HG02870 (cell line): ENCODE data around the gene FRMD3.
"Not testable (repeated sequence)": the region's sequence is repeated elsewhere in the genome, so short reads cannot be mapped to it uniquely, and the experiment has no call there.

Source experiments
- ATAC-seq: cut with Tn5 transposase; IDR thresholded peaks from one replicate; pipeline ENCODE4 v1.9.1; 2021; ENCODE audit warnings: mild to moderate bottlenecking, moderate library complexity; ENCODE audit not compliant: unreplicated experiment

Gene FRMD3

GRCh38 chr9:83396813-83397212 is 141.4 kb downstream of the FRMD3 start:
- ATAC-seq, result no peak

GRCh38 chr9:83396342-83396741 is 141.9 kb downstream of the FRMD3 start:
- no peak for ATAC-seq

- no peak for ATAC-seq
Observed at GRCh38 chr9:83392228-83392627, 146.0 kb downstream of the FRMD3 start.

- no peak for ATAC-seq
Observed at GRCh38 chr9:83388346-83388745, 149.9 kb downstream of the FRMD3 start.

GRCh38 chr9:83387401-83388185 is 150.6 kb downstream of the FRMD3 start:
- no peak for ATAC-seq

- no peak for ATAC-seq
Observed at GRCh38 chr9:83385317-83385716, 152.9 kb downstream of the FRMD3 start.

- no peak for ATAC-seq
Observed at GRCh38 chr9:83384214-83384613, 154.0 kb downstream of the FRMD3 start.

GRCh38 chr9:83383034-83383433 is 155.2 kb downstream of the FRMD3 start:
- ATAC-seq, result no peak

GRCh38 chr9:83382421-83382820 is 155.8 kb downstream of the FRMD3 start:
- ATAC-seq, result no peak

GRCh38 chr9:83379045-83379444 is 159.2 kb downstream of the FRMD3 start:
- no peak for ATAC-seq

GRCh38 chr9:83372957-83373356 is 165.2 kb downstream of the FRMD3 start:
- no peak for ATAC-seq

- no peak for ATAC-seq
Observed at GRCh38 chr9:83367326-83367725, 170.9 kb downstream of the FRMD3 start.

GRCh38 chr9:83362341-83362995 is 175.7 kb downstream of the FRMD3 start:
- no peak for ATAC-seq

- ATAC-seq, result no peak
Observed at GRCh38 chr9:83359039-83359438, 179.2 kb downstream of the FRMD3 start.

GRCh38 chr9:83358493-83358892 is 179.7 kb downstream of the FRMD3 start:
- ATAC-seq, result not testable (repeated sequence)

- ATAC-seq, result no peak
Observed at GRCh38 chr9:83355729-83356151, 182.5 kb downstream of the FRMD3 start.

- no peak for ATAC-seq
Observed at GRCh38 chr9:83355024-83355444, 183.2 kb downstream of the FRMD3 start.

GRCh38 chr9:83349031-83349430 is 189.2 kb downstream of the FRMD3 start:
- ATAC-seq, result no peak

GRCh38 chr9:83346655-83347420 is 191.4 kb downstream of the FRMD3 start:
- ATAC-seq, result no peak

GRCh38 chr9:83343366-83343999 is 194.7 kb downstream of the FRMD3 start:
- no peak for ATAC-seq

GRCh38 chr9:83342731-83343130 is 195.5 kb downstream of the FRMD3 start:
- ATAC-seq, result no peak
